ENCODE data around the gene MAST4.

The MAST4 gene

DNA sequence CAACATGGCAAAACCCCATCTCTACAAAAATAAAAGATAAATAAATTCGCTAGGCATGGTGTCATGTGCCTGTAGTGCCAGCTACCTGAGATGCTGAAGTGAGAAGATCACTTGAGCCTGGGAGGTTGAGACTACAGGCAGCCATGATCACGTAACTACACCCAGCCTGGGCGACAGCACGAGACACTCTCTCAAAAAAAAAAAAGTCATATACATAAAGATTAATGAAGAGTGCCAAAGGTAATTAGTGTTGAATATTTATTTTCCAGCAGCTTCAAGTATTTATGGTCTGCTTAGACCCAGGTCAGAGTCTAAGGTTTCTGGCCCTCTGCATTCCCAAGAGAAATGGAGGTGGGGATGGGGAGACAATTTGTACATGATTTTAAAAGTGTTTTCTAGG is 432.7 kb downstream of the MAST4 start:
- no peak for DNase-seq

DNA sequence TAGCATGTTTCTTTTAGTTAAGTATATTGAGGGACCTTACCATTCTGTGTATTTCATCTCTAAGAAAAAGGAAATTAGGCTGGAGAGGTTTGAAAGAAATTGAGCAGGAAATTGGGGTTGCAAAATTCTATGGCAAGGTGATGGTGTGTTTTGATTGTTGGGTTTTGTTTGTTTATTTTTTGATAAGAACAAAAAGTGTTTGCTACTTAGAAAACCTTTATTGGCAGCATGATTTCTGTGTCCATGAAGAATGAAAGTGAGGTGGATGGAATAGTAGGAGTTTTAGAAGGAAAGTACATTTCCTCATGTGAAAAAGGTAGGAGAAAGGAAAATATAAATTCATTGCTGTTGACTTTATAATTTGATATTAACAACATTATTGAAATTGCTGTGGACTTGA is 433.3 kb downstream of the MAST4 start:
- no peak for DNase-seq

DNA sequence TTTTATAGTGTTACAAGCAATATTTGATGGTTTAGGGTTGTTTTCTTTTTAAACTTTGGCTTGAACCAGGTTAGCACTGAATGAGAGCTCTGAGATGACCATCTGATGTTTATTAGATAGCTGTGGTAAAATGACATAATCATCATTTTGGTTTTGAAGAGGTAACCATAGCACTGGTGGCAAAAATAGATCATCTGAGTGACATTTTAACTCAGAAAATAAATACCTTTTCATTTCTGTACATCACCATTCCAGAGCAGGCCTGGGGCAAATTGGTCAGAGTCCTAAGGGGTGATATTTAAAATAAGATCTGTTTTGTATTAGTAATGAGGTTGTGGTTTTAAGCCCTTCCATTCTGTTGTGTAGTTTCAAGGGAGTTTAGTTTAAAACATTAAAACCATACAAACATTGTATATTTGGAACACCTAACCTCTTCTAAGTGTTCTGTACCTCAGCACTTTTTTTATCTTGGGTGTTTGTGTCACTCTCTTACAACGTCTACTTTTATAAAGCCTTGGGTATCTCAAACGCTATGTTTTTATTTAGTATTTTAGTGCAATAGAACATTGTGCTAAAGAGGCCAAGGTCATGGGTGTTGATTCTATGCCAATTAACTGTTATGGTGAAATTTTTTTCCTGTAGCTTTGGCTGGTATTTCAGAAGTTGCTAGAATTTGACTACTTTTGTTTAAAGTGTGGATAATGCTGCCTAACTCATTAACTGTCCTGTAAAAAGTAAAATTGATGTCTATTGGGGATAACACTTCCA is 434.3 kb downstream of the MAST4 start:
- DNase-seq, result no peak

DNA sequence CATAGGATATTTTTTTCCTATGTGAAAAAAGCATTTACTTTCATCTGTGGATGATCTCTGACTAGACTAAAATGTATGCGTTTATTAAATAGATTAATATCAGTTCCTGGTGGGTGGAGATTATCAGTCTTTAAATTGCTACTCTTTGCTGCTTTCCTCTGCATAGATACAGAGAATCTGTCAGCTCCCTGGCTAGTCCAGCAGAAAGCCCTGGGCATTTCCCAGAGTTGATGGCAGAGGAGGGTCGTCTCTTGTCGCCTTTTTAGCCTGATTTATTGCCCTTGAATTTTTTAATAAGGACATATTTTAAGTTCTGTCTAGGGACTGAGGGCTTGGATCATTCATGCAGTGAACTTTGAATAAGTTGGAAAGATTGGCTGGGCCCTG is 434.9 kb downstream of the MAST4 start:
- DNase-seq, result no peak

DNA sequence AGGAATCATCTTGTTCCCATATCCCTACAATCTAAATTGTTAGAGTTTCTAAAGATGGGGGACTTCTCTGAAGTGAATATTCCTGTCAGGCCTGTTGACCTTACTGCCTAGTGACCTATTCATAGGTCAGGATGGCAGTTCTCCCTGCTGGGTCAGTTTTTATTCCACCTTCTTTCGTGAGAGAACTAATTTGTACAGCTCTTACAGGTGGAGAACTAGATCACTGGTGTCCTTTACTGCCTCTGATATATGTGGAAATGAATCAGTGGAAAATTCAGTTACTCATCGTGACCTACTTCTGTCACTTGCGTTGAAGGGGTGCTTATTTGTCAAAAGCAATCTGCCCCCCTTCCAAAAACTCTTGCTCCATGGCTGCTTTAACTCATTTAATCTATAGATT is 435.5 kb downstream of the MAST4 start:
- DNase-seq, result no peak

DNA sequence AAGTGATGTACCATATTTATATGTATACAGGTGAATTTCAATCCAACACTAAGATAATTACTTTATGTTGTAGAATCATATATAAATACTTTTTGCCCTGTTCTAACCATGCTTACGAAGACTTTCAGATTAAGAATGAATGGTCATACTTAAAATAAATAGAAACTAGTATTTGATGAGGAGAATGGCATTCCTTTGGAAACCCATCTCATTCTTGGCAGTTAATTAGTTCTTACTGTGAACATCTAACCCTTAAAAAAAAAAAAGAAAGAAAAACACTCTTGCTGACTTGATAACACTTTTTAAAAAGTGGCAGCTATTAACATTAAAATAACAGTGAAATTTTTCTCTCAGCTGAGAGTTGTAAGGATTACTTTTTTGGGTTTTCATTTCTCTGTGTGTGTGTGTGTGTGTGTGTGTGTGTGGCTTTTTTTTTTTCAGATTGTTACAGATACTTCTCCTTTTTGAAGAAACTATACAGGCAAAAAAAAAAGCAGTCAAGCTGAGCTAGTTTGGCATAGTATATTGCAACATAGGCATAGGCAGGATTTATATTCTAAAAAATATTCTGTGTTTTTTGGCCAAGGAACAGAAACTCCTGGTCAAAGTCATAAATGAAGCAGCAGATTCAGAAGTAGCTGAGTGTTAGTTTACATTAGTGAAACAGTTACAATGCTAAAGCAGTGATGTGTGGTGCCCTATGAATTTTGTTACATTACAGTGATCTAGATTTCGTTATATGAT is 436.9 kb downstream of the MAST4 start:
- no peak for DNase-seq

DNA sequence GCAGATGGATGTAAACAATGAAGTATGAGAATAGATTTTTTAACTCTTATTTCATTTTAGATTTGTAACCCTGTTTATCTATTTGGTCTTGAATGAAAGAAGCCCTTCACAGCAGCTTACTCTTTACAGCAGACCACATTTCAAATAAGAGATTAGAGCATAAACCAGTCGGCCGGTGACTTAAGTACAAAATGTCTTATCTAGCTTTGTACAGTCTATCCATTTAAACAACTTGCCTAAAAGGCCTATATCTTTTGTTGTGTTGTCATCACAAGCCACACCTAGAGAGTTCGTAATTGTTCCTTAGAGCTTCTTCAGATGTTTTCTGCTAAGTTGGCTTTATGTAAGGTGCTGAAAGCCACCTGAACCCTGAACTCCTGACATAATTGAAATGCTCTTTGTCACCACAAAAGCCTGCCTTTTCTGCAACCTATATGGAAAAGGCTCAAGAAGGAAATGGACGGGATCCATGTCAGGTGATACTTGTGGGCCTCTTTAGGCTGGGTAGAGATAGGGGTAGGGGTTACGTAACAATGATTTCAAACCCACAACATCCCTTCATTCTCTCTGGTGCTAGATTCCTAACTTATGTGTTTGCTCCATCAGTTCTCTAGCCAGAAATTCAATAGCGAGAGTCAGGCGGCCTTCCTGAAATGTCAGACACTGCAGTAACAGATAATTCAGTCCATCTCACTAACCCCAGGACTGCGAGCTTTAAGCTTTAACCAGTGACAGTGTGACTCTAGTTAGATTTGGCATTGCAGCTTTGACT is 437.9 kb downstream of the MAST4 start:
- no peak for DNase-seq

DNA sequence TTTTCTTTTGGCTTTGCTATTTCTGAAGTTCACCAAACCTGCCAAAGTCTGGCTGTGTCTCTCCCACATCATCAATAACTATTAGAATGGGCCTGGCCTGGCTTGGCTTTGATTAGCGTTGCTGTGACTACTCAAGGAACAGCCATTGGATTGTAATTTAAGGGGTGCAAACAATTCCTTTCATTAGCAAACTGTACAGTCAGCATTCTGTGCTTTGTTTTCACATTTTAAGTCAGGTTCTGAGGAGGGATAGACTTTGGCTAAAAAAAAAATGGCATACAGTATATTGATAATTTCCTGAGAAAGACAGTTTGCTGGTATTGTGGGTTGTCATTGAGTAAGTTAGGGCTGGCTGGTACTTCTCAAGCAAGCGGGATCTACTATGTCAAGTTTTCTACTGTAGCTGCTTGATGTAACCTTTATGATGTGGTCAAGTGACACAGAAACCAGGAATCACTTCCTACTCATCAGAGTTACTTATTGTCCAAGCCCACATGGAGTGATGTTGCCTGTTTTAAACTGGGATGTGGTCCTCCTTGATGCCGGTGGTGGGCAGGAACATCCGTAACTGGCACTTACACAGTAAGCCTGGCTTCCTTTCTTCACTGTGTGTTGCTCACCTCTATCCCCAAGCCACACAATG is 439.0 kb downstream of the MAST4 start:
- DNase-seq, result no peak

DNA sequence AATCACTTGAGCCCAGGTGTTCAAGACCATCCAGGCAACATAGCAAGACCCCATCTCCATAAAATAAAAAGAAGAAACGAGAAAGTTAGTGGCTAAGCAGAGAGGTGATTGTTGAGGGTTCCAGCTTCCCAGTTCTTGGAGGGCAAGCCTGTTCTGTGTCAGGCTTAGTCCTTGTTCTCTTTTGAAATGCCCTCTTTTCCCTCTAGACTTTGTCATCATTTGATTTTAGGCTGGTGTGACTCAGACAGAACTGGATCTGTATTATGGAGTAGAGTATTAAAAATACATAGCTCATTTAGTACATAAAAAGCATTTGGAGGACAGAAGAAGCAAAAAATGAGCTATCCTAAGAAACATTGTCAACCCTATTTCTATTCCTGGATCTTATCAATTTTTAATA is 441.0 kb downstream of the MAST4 start:
- DNase-seq, result no peak

DNA sequence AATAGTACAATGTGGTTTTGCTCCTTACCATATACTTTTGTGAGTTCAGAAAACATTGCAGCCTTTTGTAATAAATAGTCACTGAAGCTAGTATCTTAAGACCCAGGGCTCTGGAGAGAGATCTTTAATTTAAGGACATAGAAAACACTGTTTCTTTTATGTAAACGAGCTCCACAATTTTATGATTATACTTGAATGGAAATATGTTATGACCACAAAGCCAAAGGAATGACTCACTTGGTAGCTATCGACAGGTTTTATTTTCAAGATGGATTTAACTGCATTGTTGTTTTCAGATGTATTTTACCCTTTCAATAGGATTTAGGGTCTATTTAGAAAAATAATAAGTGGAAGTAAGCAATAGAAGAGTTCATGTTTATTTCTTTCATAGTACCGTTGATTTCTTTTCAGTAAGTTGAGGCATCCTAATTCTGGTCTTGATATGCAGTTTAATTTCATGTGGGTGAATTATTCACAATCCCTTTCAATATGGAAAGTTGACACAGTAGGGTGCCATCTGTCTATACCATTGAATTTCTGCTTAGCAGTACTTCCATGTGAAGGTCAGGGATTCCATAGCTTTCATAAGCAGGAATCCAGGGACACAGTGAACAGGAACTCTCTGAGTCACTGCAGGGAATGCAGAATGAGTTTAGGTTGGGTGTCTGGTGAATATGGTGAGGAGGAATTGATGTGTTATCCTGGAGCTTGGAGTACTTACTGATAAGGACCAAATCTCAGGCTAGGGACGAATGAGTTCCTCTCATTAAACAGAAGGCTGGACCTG is 442.8 kb downstream of the MAST4 start:
- DNase-seq, result no peak

DNA sequence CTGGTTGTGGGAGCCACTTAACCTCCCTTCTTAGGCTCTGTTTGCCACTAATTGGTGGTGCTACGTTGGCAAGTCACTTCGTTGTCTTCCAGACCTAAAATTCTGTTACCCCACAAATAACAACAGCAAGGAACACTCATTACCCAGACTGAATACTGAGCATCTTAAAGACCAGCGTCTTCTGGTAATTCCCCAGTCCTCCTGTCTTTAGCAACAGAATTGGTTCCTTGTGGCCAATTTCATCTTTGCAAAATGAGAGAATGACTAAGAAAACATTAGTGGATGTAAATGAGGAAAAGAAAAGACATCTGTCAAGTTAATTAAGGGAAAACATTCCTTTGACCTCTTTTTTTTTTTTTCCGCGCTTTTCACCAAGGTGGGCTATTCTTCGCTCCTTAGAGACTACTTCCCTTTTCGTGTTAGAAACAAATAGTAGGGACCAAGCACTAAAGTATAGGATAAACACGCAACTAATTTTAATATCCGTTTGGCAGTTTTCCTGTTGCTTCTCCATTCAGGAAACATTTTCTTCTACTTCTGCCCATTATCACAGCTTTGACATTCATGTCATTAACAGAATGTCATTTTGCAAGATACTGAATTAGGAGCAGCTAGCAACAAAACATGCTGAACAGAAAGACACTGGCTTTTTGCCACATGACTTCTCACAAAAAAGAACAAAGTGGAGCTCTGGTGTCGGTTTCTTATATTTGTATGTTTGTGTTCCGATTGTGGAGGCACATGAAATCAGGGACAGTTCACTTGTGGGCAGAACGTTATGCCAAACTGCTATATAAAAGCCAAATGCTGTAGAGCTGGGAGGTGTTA is 446.2 kb downstream of the MAST4 start:
- DNase-seq, result no peak

DNA sequence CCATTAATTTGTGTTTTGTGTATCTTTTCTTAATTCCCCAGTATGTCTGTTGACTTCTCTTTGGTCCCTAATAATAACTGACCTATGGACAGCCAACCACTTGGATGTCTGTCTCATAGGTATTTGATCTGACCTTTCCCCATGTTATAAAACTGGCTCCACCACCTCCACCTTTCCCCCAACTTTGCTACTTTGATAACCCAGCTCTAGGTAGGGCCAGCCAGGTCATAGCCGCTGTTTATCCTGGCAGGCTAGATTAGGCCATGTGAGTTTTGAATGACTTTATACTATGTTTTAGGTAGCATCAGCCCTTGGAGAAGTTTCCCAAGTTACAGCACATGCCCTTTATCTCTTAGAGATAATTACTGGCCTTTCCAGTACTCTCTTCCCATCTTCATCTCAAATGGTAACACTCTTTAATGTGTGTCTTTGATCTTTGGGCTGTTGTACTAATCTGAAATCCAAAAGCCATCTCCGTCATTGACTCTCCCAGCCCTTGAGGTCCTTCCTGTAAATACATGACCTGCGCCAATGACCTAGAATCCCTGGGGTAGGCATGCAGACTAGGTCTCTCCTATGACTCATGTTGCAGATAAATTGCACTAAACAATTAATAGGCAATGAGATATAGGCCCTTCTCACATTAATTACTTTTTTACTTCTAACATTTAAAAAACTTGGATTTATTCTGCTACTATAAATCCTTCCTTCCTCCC is 447.8 kb downstream of the MAST4 start:
- no peak for DNase-seq

DNA sequence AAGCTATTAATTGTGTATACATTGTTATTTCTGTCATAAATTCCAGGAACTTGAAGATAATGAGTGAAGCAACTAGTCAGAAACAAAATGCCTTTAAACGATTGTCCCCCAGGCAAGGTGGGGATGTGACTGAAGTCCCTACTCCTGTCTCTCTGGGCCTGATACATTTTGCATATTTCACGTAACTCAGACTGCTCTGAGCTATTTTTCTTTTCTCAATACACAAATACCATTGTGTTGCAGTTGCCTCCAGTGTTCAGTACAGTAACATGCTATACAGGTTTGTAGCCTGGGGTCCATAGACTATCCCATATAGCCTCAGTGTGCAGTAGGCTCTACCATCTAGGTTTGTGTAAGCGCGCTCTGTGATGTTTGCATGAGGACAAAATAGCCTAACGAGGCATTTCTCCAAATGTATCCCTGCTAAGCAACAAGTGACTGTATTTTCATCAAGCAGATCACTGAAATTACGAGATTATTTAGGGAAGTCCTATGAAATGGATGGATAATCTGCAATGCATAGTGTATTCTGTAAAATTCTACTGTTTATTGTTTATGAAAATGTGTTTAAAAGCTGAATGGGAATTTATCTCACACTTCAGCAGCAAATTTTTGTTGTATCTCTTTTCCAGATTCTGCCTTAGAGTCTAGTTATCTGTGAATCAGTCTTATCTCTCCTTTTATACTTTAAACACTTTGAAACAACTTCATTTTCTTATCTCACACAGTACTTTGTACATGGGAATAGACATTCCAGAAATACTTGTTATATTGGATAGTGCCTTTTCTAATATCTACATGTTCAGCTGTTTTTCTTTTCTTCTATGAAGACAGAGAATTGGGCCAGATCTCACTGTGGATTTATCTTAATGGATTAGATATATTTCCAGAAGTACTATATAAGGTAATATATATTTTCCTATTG is 449.9 kb downstream of the MAST4 start:
- DNase-seq, result no peak

DNA sequence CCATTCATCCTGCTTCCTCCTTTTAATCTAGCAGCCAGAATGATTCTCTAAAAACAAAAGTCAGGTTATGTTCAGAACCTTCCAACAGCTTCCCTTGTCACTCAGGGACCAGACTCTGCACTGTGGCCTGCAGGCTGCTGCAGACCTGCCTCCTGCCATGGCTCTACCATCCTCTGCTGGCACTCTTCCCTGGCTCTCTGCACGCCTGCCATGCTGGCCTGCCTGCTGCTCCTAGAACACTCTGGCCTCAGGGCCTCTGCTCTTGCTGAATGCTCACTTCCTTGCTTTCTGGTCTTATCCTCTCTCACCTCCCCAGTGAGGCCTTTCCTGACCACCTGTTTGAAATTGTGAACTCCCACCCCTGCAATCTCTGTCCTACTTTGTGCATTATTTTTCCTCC is 451.0 kb downstream of the MAST4 start:
- DNase-seq, result no peak

DNA sequence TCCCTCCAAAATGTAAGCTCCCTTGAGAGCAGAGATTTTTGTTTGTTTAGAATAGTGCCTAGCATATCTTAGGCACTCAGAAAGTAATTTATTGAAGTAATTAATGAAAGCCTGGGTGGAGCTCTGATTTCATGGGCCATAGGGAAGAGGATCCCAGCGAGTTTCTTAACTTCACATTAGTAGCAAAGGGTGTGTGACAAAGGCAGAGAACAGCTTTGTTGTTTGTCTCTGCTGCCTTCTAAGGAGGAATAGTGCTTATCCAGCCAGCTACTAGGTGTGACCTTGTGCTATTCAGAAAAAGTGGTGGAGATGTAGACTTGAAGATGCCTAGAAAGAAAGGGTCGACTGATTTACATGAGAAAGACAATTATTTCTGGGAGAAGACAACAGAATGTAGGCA is 451.4 kb downstream of the MAST4 start:
- DNase-seq, result no peak

DNA sequence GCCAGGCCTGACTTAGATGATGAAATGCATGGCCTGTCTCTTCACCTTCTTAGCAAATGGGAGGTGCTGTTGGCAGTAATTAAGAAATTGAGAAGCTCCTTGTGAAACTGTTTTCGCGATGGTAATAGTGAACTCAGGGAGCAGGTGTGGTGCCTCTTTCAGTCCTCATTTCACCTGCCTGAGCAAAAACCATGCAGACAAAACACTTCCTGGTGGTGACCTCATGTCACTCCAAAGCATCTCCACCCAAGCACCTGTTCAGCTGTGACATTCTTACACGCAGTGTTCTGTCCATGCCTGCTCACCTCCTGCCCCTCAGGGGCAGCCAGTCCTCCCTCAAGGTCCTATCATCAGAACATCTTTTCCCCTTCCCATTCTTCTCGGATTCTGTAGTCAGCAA is 453.9 kb downstream of the MAST4 start:
- DNase-seq, result no peak

DNA sequence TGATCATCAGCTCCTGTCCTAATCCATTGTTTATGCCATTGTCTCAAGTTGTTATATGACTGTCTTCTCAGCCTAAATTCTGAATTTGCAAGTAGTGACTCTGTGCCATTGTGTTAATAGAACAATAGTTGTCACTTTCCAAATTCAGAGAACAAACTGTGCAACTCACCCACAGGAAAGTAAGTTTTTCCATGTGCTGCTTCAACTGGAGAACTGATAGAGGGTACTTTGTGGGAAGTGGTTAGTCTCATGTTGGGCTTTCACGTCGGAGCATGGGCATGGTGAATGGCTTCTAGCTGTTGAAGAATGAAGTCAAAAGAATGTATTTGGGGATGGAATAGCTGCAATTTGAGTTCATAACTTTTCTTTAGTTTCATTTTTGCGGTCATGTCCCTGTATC is 454.4 kb downstream of the MAST4 start:
- no peak for DNase-seq

DNA sequence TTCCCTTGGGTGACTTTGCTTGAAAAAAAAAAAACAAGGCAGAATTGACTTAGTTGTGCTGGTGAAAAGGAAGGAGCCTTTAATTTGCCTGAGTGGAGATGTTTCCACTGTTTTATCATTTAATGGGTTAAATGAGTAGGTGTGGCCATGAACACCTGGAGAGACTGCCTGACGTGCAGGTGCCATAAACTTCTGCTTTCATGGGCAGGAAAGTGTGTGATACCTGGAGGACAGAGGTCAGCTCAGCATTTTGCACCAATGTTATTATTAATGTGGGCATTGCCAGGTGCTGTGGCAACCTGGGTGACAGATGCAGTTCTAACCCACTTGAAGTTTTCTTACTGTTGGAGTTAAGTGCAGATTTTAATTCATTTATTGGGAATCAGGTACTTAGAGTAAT is 455.0 kb downstream of the MAST4 start:
- no peak for DNase-seq

DNA sequence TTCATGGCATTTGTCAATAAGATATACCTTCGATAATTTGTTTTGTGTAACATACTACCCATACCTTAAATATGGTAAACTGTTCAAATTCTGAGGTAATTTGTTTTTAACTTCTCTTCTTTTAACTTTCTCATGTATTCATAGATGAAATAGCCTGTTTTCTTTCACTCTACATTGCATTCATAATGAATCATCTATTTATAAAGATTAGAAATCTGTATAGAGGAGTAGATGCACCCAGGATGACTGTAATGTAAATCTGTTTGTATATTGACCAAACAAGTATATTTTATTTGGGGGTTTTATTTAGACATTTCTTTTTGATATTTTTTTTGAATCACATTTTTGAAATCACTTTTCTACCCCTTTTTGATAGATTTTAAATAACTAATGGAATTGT is 455.8 kb downstream of the MAST4 start:
- no peak for DNase-seq

DNA sequence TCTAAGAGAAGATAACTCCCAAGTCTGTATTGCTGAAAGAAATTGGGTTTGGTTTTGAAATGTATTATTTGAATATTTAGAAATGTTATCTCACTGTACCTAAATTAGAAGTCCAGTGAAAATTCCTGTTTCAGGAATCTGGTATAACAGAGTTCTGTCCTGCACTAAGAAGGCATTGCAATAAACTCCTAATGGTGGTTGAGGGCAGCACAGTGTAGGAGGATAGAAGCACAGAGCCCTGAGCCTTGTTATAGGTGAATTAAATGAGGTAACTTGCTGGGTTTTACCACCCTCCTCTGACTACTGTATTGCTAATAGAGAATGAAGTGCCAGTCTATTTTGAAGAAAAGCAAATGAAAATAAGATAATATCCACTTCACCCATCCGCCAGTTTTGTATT is 457.0 kb downstream of the MAST4 start:
- no peak for DNase-seq

Measured in SHP77 treated with DMSO at 0.1 percent for 48 hours (cell line).